OCI-LY7 (cell line): ENCODE data around the gene DDHD1. TPM values are rescaled to one million over a fixed set of nuclear protein-coding genes. Genes with fewer than 3 reads are reported as not detected.

Experiments used
- BruUV-seq: library from RNA; stranded (reverse); fragments of 400-500 nt; replicated peaks from 2 replicates; lab custom pipeline; 2021; lab: Mats Ljungman, UMichigan
- CTCF ChIA-PET: fragments of 300-600 bp; sonication (Branson Sonifier 250); formaldehyde crosslinking; loops from one replicate; lab custom pipeline; 2022; ENCODE audit warnings: antibody characterized with exemption; ENCODE audit not compliant: unreplicated experiment; lab: Charles Lee
- POLR2A ChIA-PET: fragments of 300-600 bp; sonication (Branson Sonifier 250); formaldehyde crosslinking; loops from one replicate; lab custom pipeline; 2022; ENCODE audit warnings: antibody characterized with exemption; lab: Charles Lee
- DNase-seq: peaks from one replicate; pipeline ENCODE4 v3.0.0-alpha.2; 2015; ENCODE audit warnings: low spot score
- H2AFZ ChIP-seq: fragments of 200-600 bp; sonication (generic), shearing (Covaris generic); 2 replicates; pipeline ENCODE4 v1.6.1; 2014; ENCODE audit warnings: mild to moderate bottlenecking, antibody characterized with exemption, low read length, moderate library complexity
- H3K27ac ChIP-seq: fragments of 200-600 bp; sonication (generic); 2 replicates; pipeline ENCODE4 v1.5.1; 2014; ENCODE audit warnings: mixed run types, low read depth, mild to moderate bottlenecking, moderate library complexity, low read length, inconsistent platforms; ENCODE audit not compliant: poor library complexity, severe bottlenecking
- H3K36me3 ChIP-seq: fragments of 200-600 bp; sonication (generic); 2 replicates; pipeline ENCODE4 v1.6.1; 2014; ENCODE audit warnings: mild to moderate bottlenecking, antibody characterized with exemption, low read length, moderate library complexity, mixed read lengths; ENCODE audit not compliant: insufficient read depth
- H3K4me1 ChIP-seq: fragments of 200-600 bp; sonication (generic); 2 replicates; pipeline ENCODE4 v1.5.1; 2014; ENCODE audit warnings: mild to moderate bottlenecking, low read length; ENCODE audit not compliant: insufficient read depth, poor library complexity, severe bottlenecking
- H3K4me2 ChIP-seq: fragments of 200-600 bp; sonication (generic); 2 replicates; pipeline ENCODE4 v1.6.1; 2014; ENCODE audit warnings: mild to moderate bottlenecking, low read length
- H3K4me3 ChIP-seq: fragments of 200-600 bp; sonication (generic); 2 replicates; pipeline ENCODE4 v1.5.1; 2014; ENCODE audit warnings: mild to moderate bottlenecking, low read depth, low read length; ENCODE audit not compliant: poor library complexity, severe bottlenecking
- H3K79me2 ChIP-seq: fragments of 200-600 bp; sonication (generic); 2 replicates; pipeline ENCODE4 v1.6.1; 2016; ENCODE audit warnings: low read depth, mild to moderate bottlenecking, low read length, moderate library complexity, mixed read lengths; ENCODE audit not compliant: insufficient read depth
- H3K9me2 ChIP-seq: fragments of 200-600 bp; sonication (generic); 2 replicates; pipeline ENCODE4 v1.6.1; 2016; ENCODE audit warnings: mild to moderate bottlenecking, low read length, mixed read lengths; ENCODE audit not compliant: insufficient read depth
- H3K9me3 ChIP-seq: fragments of 200-600 bp; sonication (generic); 2 replicates; pipeline ENCODE4 v1.6.1; 2014; ENCODE audit warnings: mild to moderate bottlenecking, mixed run types, low read length, mixed read lengths
- H4K20me1 ChIP-seq: fragments of 200-600 bp; sonication (generic); 2 replicates; pipeline ENCODE4 v1.6.1; 2014; ENCODE audit warnings: mild to moderate bottlenecking, antibody characterized with exemption, low read length, moderate library complexity, mixed read lengths; ENCODE audit not compliant: insufficient read depth
- CTCF ChIP-seq: fragments of 200-600 bp; sonication (generic); conservative IDR thresholded peaks from 2 replicates; pipeline ENCODE4 v1.5.1; 2014; ENCODE audit warnings: mild to moderate bottlenecking, antibody characterized with exemption, low read length, moderate library complexity, mixed read lengths
- EZH2phosphoT487 ChIP-seq: fragments of 200-600 bp; sonication (generic); IDR thresholded peaks from 2 replicates; pipeline ENCODE4 v1.6.1; 2018; ENCODE audit warnings: low read depth, borderline replicate concordance, mild to moderate bottlenecking, mixed run types, antibody characterized with exemption, low read length, moderate library complexity, mixed read lengths
- intact Hi-C: fragments of 100-400 bp; cut with micrococcal nuclease; formaldehyde crosslinking; loops from one replicate; pipeline ENCODE4 v1.10.0; 2022; ENCODE audit not compliant: unreplicated experiment
- total RNA-seq, 2 experiments: library from RNA; depleted of rRNA in 1 of 2; stranded (reverse); fragments of >200 nt in 1 of 2; shearing (Covaris generic) in 1 of 2; gene quantifications; 2 replicates each; pipeline ENCODE4 v1.2.3, GENCODE V29; 2014 to 2022

Gene DDHD1
- total RNA-seq, 2 experiments from 2014 or later, result 28.7 to 45.2 TPM

GRCh38 chr14:53175375-53175774, 22.3 kb upstream of the DDHD1 start:
- H3K36me3 ChIP-seq, result no peaks in the 10 kb centered on the region
- no peaks in the 10 kb centered on the region for H3K9me3 ChIP-seq
- no peaks in the 10 kb centered on the region for H4K20me1 ChIP-seq
- intact Hi-C loops, result no loop called here
- no peak overlapping the region for H3K4me3 ChIP-seq
- POLR2A ChIA-PET, result no interaction called here
- TF ChIP-seq CTCF (no peak), EZH2phosphoT487 (no peak)
- H3K4me1 ChIP-seq, result no peaks in the 10 kb centered on the region
- no peaks in the 10 kb centered on the region for H3K79me2 ChIP-seq
- H3K27ac ChIP-seq, result no peak overlapping the region
- H2AFZ ChIP-seq, result no peak overlapping the region
- no peak for DNase-seq
- CTCF ChIA-PET, result no interaction called here
- BruUV-seq, result no TSS peak
- no peak overlapping the region for H3K4me2 ChIP-seq
- no peaks in the 10 kb centered on the region for H3K9me2 ChIP-seq

GRCh38 chr14:53174918-53175317, 21.8 kb upstream of the DDHD1 start:
- TF ChIP-seq EZH2phosphoT487 (no peak), CTCF (no peak)
- intact Hi-C loops, result no loop called here
- Histone ChIP-seq H3K9me3 (no peaks in the 10 kb centered on the region), H3K4me3 (no peak overlapping the region), H3K4me1 (no peaks in the 10 kb centered on the region), H2AFZ (no peak overlapping the region), H3K79me2 (no peaks in the 10 kb centered on the region), H4K20me1 (no peaks in the 10 kb centered on the region), H3K27ac (no peak overlapping the region), H3K36me3 (no peaks in the 10 kb centered on the region), H3K4me2 (no peak overlapping the region), H3K9me2 (no peaks in the 10 kb centered on the region)
- ChIA-PET POLR2A (no interaction called here), CTCF (no interaction called here)
- no peak for DNase-seq
- no TSS peak for BruUV-seq

GRCh38 chr14:53168786-53169185, 15.7 kb upstream of the DDHD1 start:
- Histone ChIP-seq H3K36me3 (no peaks in the 10 kb centered on the region), H3K9me3 (no peaks in the 10 kb centered on the region), H3K4me3 (no peak overlapping the region), H3K4me1 (no peaks in the 10 kb centered on the region), H3K79me2 (no peaks in the 10 kb centered on the region), H2AFZ (no peak overlapping the region), H3K4me2 (no peak overlapping the region), H4K20me1 (no peaks in the 10 kb centered on the region), H3K9me2 (no peaks in the 10 kb centered on the region), H3K27ac (no peak overlapping the region)
- intact Hi-C loops, result no loop called here
- ChIA-PET CTCF (no interaction called here), POLR2A (no interaction called here)
- TF ChIP-seq CTCF, result no peak
- no peak for TF ChIP-seq EZH2phosphoT487
- no peak for DNase-seq
- no TSS peak for BruUV-seq
